GM12892 (cell line): ENCODE results near the gene MPP4. TPM values are rescaled to one million over a fixed set of nuclear protein-coding genes. Genes with fewer than 3 reads are reported as not detected.

ENCODE experiments used
- DNase-seq: peaks from one replicate; pipeline ENCODE4 v3.0.0; 2011; ENCODE audit not compliant: insufficient read length
- FAIRE-seq: peaks from 2 replicates; lab custom pipeline; 2011; peaks lifted over from hg19 to GRCh38; lab: Jason Lieb, UNC
- POLR2A ChIP-seq: IDR thresholded peaks from 2 replicates; pipeline ENCODE4 v1.6.1; 2011; ENCODE audit warnings: low read depth, low read length, control low read depth
- POLR2AphosphoS5 ChIP-seq: IDR thresholded peaks from 2 replicates; pipeline ENCODE4 v1.6.1; 2011; ENCODE audit warnings: low read depth, low read length, control low read depth
- TAF1 ChIP-seq: IDR thresholded peaks from 2 replicates; pipeline ENCODE4 v1.6.1; 2011; ENCODE audit warnings: low read depth, mild to moderate bottlenecking, control low read depth, low read length, borderline replicate concordance
- polyA plus RNA-seq: library from polyadenylated mRNA; unstranded; fragments of >200 nt; gene quantifications from one replicate; pipeline ENCODE4 v1.2.1, GENCODE V29; 2012; ENCODE audit warnings: missing spikeins, inconsistent platforms; ENCODE audit not compliant: missing spikeins

MPP4 gene
- polyA plus RNA-seq = not detected

- FAIRE-seq (no peak), DNase-seq (no peak)
- TF ChIP-seq POLR2AphosphoS5 (no peak), POLR2A (no peak)
Observed at GRCh38 chr2:201698588-201699226, at the start of gene MPP4. Gene MPP4, minus strand, starts transcription at chr2:201698644. Its CDS starts 4,690 bp downstream, at chr2:201693954.

DNA sequence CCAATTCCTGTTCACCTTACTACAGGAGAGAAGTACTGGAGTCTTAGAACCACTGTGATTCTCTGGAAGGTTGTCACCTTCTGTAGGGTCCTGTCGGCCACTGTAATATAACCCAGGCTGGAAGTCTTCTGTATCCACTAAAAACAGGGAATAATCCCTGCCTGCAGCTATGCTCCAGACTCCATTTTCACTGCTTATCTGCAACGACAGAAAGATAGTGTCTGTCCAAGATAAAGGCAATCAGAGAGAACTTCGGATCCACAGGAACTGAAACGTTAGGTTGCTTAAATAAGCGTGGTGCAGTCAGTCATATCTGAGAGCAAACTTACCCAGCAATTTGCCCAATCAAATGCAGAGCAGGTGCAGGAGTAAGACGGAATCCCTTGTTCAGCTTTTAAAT, 48.1 kb upstream of the MPP4 start:
- FAIRE-seq (no peak), DNase-seq (no peak)
- TF ChIP-seq POLR2AphosphoS5 (no peak), POLR2A (no peak), TAF1 (no peak)

DNA sequence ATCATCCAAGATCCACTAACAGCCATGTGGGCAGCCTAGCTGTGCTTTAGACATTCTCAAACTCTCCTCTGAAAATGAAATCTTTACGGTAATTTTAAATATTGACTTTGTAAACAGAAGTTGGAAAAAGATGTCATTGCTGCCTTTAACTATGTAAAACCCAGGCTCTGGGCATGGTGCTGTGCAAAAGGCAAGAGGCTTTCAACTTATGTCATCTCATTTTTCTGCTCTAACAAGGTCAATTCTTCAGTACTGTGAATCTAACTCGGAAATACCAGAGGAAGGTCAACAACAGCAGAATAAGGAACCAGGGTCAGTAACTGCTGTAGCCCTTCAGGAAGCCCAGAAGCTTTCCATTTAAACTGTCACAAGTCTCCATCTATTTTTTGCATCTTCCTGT, 37.0 kb upstream of the MPP4 start:
- FAIRE-seq = no peak
- DNase-seq = no peak
- TF ChIP-seq TAF1 = no peak

- no peak for DNase-seq
- no peak for FAIRE-seq
- TF ChIP-seq POLR2AphosphoS5 = no peak
- TF ChIP-seq POLR2A = no peak
- no peak for TF ChIP-seq TAF1
Observed at GRCh38 chr2:201734111-201734510, 35.7 kb upstream of the MPP4 start.

DNA sequence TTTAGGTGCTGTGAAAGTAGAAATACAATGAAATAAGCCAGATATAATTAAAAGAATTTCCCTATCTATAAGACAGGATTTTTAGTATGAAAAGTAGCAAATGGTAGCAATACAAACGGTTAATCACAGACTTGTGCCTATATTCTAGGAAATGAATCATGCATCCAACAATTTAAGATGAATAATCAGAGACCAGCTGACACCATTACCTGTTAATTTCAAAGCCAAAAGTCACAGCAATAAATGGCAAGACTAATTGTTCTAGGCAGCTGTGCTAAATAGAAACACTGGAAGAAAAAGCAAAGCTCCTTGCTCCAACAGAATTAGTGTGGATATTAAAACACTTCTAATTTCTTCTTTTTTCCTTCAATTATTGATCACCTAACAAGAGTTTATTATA, 35.1 kb upstream of the MPP4 start:
- DNase-seq = no peak
- no peak for FAIRE-seq
- no peak for TF ChIP-seq TAF1
- no peak for TF ChIP-seq POLR2A
- no peak for TF ChIP-seq POLR2AphosphoS5

DNA sequence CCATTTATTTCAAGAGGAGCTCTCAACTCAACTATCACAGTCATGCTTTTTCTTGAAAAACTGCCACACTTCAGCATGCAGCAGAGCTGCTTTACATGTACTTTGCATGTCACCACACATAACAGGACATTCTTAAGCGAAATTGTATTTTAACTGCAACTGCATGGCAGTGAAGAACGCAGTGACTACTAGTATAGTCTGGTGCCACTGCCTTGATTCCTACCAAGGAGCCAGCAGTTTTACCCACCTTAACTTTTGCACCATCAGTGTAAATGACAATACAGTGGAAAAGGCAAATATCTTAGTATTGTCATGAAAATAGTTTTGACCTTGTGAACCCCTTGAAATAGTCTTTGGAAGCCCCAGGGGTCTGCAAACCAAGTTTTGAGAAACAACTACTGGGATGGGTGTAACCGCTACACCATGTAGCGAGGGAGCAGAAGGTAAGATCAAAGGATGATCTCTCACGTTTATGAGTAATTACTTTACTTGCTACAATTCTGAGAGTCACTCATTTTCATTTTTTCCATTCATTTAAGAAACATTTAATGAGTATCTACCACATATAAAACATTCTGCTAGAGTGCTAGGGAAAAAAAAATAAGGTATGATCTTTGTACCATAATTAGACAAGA, 32.3 kb upstream of the MPP4 start:
- FAIRE-seq = no peak
- TF ChIP-seq POLR2AphosphoS5 = no peak
- no peak for DNase-seq

GRCh38 chr2:201715459-201715858, 17.0 kb upstream of the MPP4 start:
- FAIRE-seq = no peak

DNA sequence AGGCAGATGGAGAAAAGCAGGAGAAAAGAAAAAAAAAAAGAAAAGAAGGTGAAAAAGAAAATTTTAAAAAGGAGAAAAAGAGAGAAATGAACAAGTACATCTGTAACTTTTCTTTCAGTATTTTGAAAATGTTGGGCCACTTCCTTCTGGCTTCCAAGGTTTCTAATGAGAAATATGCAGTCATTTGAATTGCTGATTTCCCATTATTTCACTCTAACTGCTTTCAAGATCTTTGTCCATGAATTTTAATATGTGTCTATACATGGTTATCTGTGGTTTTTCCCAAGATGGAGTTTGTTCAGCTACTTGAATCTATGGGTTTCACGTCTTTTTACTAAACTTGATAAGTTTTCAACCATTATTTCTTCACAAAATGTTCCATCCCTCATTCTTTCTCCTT, 14.3 kb upstream of the MPP4 start:
- FAIRE-seq = no peak
- no peak for TF ChIP-seq POLR2A
- no peak for TF ChIP-seq TAF1
- no peak for TF ChIP-seq POLR2AphosphoS5
- no peak for DNase-seq

More at GRCh38 chr2:201715459-201715858, 17.0 kb upstream of the MPP4 start:
- TF ChIP-seq POLR2AphosphoS5 (no peak), POLR2A (no peak), TAF1 (no peak)
- no peak for DNase-seq

- no peak for FAIRE-seq
- no peak for TF ChIP-seq POLR2A
Observed at GRCh38 chr2:201709747-201710146, 11.3 kb upstream of the MPP4 start.

DNA sequence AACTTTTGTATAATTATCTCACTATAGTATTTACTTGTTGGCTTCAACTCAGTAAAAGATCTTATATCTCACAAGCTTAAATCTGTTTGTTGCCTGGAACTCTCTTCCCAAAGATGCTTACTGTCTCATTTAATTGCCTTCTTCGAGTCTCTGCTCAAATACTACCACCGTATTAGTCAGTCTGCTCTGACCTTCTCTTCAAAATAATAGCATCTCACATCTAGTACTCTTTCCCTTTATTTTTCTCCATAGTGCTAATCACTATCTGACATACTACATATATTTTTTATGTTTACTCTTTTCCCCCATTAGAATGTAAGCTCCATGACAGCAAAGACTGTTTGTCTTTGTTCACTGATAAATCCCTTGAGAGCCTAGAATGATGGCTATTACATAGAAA, 10.6 kb upstream of the MPP4 start:
- TF ChIP-seq TAF1 (no peak), POLR2AphosphoS5 (no peak), POLR2A (no peak)
- FAIRE-seq (no peak), DNase-seq (no peak)

More at GRCh38 chr2:201709747-201710146, 11.3 kb upstream of the MPP4 start:
- no peak for DNase-seq

DNA sequence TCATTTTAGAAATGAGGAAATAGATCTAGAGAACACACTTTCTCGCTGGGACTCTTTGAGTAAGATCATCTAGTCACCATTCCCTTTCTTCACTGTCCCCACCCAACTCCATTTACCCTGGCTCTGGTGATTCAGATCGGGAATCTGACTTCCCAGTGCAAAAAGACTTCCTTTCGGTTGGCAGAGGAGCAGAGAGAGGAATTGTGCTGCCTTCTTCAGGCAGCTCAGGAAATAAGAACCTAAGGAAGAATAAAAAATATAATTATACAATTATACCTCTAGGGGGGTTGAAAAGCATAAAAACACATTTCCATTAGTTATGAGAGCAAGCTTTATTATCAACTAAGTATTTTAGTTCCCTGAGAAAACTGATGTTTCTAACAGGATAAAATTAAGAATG, 9.3 kb upstream of the MPP4 start:
- DNase-seq (no peak), FAIRE-seq (no peak)
- TF ChIP-seq TAF1 (no peak), POLR2A (no peak), POLR2AphosphoS5 (no peak)

DNA sequence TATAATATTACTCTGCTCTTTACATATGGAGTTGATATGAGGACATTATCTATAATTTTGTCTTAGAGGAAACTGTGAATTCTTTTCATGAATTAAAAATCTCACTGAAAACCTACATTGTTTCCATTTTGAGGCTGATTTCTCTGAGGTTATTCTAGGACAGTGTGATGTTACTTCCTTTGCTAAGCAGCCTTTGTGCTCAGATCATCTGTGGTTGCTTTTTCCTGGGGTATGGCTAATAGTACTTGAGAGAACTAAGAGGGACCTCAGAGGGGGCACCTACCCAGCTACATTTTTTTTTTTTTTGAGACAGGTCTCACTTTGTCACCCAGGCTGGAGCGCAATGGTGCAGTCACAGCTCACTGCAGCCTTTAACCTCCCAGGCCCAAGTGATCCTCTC, 8.7 kb upstream of the MPP4 start:
- TF ChIP-seq POLR2AphosphoS5 (no peak), TAF1 (no peak), POLR2A (no peak)
- FAIRE-seq = no peak

More for the DNA sequence above, 8.7 kb upstream of the MPP4 start:
- no peak for DNase-seq
